ENCODE data around the gene ENOX1.

DNA sequence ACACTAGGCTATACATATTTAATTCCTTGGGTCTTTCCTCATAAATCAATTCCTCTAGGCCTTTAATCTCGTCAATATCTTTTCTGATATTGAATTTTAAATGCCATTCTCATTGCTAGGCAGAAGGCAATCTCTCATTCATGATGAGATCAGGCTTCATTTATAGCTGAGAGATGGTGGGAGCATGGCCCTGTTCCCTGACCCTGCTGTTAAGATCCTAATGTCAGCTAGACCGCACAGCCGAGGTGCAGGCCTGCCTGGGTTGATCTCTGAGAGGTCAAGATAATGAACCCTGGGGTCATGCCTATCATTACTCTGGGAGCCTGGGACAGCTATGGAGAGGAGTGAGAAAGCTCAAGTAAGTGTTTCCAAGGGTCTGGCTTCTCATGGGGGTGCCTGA is 509.6 kb downstream of the ENOX1 start:
- TF ChIP-seq SUZ12 (IDR thresholded peaks at IDR 0.05), result no peak
- no peak for TF ChIP-seq TARDBP (IDR thresholded peaks at IDR 0.05)
- no peak for TF ChIP-seq ELF4 (IDR thresholded peaks at IDR 0.05)
- no peak for TF ChIP-seq BHLHE40 (IDR thresholded peaks at IDR 0.05; ENCODE audit: borderline replicate concordance)
- TF ChIP-seq CTBP1 (IDR thresholded peaks at IDR 0.05; ENCODE audit: borderline replicate concordance), result no peak
- TF ChIP-seq, protein P1, sequence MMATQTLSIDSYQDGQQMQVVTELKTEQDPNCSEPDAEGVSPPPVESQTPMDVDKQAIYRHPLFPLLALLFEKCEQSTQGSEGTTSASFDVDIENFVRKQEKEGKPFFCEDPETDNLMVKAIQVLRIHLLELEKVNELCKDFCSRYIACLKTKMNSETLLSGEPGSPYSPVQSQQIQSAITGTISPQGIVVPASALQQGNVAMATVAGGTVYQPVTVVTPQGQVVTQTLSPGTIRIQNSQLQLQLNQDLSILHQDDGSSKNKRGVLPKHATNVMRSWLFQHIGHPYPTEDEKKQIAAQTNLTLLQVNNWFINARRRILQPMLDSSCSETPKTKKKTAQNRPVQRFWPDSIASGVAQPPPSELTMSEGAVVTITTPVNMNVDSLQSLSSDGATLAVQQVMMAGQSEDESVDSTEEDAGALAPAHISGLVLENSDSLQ (IDR thresholded peaks at IDR 0.05), result no peak
- no peak for TF ChIP-seq ARNT (IDR thresholded peaks at IDR 0.05)
- TF ChIP-seq FOXK2 (IDR thresholded peaks at IDR 0.05), result no peak
- no peak for TF ChIP-seq ZNF384 (IDR thresholded peaks at IDR 0.05)
- TF ChIP-seq FOXM1 (IDR thresholded peaks at IDR 0.05; ENCODE audit: borderline replicate concordance), result no peak
- no peak for TF ChIP-seq FOXA1 (IDR thresholded peaks at IDR 0.05)
- TF ChIP-seq HDGF (IDR thresholded peaks at IDR 0.05; ENCODE audit: borderline replicate concordance), result no peak
